ENCODE measurements around the gene UBL3.

The UBL3 gene, protein sequence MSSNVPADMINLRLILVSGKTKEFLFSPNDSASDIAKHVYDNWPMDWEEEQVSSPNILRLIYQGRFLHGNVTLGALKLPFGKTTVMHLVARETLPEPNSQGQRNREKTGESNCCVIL

DNA sequence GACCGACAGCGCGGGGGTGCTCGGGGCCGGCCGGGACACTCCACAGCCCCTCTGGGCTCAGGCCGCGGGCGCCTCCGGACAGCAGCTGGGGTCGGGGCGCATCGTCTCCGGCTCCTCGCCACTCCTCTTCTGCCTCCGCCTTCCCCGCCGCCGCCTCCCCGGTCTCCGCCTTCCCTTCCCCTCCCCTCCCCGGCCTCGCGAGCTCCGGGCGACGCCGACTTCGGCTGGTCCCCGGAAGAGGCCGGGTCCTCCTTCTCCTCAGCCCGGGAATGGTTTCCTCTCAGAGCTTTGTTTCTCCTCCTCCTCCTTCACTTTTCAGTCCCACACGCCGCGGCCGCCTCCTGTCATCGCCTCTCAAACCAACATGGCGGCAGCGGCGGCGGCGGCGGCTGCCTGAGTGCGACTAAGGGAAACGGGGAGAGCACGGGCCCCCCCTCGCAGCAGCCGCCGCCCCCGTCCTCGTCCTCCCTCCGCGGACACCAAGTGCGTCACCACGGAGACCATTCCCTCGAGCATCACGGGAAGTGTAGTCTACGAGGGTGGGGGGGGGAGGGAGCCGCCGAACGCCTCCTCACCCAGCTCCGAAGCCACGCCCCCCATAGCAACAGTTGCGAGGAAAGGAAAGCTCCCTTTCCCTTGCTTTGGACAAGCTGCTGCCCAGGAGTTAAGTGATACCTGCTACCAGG lies at the start of gene UBL3:
Gene UBL3 (minus strand): TSS at position 405 of the 686 bp plus-strand sequence. CDS start 1,079 bp downstream, outside the sequence.
- DNase-seq (ENCODE audit: low read depth), result peak; percentile 97

DNA sequence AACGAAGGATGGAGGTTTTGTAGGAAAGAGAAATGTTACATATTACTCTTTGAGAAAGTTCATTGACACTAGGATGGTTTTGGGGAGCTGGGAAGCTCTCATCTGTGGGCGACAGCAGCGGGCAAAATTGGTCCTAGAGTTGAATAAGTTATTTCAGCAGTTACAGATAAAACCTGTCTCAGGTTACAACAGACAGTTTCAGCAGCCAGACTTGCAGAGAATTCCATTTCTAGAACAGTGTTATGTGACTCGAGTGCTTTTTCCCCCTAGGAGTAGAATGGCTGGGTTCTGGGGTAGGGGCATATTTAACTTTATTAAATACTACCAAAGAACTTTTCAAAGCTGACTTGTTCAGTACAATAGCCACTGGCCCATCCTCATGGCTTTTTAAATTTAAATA lies 46.7 kb upstream of the UBL3 start:
- no peak for DNase-seq (ENCODE audit: low read depth)

DNA sequence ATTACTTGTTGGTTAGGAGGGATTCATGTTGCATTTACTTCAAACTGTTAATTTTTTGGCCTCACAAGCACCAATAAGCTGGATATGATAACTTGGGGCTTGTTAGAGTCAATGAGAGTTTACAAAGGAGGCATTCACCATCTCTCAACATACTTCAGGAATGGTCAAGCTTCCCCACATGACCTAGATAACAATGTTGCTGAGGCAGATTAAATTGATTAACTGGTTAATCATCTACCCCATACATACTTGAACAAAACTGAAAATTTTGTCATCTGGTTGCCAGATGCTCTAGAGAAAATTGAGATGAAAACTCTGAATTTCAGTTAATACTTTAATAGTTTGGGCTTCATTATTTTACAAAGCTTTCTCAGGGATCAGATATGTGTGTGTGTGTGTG lies 43.0 kb upstream of the UBL3 start:
- no peak for DNase-seq (ENCODE audit: low read depth)

DNA sequence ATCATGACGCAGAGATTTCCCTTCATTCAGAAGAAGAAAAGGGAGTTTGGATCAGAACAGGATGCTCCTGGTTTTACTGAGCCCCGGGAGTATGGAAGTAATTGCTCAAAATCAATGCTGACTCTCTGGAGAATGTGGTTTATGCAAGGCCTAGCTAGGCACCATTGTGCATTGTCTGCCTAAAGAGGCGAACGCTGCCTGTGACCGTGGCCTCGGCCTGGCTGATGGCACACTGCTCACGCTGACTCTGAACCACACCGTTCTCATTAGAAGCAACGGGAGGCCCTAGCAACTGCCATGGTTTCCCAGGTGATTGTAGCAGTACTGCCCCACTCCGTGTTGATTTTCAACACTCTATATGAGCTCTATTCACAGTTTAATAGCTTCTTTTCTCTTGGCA lies 41.7 kb upstream of the UBL3 start:
- DNase-seq (ENCODE audit: low read depth), result no peak

DNA sequence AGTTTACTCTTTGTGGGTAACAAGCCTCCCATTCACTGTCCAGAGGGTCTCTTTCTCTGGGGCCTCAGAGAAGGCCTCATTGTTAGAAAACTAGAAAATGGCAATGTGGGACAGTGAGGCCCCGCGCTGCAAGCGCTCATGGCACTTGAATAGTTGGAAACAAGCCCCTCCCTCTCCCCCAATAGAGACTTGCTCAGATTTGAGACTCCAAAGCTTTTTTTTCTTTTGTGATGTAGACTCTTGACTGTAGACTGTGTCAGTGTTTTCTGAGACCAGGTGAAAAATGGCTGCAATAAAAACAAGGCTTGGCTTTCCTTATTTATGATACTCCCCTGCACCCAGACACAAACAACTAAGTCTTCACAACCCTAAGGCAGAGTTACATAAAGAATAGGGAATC lies 38.7 kb upstream of the UBL3 start:
- DNase-seq (ENCODE audit: low read depth), result no peak

DNA sequence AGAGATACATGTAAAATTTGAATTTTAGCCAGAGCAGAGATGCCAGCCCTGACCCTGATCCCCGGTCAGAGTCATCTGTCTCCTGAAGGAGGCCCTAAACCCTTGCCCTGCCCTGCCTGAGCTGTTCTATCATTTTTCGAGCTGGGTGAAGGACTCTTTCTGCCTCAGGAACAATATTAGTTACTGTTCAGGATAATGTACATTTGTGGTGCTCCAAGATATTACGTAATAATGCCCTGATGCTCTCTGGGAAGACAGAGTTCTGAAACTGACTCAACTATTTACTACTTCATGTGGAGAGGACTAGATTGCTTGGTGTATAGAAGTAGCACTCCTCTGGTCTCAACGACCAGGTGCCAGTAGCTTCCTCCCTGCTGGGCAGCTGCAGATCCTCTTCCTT lies 37.9 kb upstream of the UBL3 start:
- no peak for DNase-seq (ENCODE audit: low read depth)

DNA sequence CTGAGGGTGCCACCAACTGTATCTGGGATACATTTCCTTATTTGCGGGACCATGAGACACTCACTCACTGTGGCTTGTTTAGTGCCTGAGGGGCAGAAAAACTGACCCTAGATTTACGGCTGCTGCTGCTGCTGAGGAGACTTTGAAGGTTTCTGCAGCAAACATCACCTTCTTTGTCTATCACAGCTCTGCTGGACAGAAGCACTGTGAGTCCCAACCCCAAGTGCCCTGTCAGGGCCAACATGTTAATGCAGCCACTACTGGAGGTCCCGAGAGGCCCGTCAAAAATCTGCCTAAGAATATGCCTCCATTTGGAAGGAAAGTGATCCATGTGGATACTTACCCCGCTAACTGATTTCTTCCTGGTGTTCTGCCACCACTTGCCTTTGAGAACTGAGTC lies 37.3 kb upstream of the UBL3 start:
- no peak for DNase-seq (ENCODE audit: low read depth)

DNA sequence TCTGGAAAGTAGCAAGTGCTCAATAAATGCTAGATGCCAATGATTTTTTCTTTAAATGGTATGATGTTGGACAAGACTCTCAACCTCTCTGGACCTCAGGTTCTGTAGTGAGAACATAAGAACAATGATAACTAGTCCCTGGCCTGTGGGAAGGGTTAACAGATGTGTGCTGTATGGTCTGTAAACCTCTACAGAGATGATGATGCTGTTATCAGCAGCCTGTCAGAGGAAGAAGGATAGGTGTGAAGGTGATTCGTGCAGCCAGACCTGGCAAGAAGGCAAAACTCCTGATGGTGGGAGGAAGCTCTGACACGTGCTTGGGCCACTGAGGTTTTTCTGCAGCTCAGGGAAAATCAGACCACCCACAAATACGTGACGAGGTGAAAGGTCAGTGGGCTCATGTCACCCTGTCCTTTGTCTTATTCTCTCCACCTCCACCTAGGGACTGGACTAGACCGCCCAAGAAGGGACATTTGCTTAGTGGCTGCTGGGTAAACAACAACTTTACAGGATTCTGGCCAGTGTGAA lies 36.7 kb upstream of the UBL3 start:
- no peak for DNase-seq (ENCODE audit: low read depth)

DNA sequence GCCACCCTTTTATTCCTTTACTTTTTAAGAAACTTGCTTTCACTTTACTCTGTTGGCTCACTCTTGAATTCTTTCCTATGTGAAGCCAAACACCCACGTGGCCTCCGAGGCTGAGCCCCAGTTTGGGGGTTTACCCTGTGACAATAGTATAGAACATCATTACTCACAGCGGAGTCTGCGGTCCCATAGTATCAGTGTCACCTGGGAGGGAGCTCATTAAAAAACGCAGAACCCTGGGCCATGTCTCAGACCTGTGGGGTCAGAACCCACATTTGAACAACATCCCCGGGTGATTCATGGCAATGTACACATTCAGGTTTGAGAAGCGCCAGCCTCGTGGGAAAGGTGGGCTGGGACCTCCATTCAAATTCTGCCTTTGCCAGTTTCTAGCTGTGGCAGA lies 36.0 kb upstream of the UBL3 start:
- no peak for DNase-seq (ENCODE audit: low read depth)

DNA sequence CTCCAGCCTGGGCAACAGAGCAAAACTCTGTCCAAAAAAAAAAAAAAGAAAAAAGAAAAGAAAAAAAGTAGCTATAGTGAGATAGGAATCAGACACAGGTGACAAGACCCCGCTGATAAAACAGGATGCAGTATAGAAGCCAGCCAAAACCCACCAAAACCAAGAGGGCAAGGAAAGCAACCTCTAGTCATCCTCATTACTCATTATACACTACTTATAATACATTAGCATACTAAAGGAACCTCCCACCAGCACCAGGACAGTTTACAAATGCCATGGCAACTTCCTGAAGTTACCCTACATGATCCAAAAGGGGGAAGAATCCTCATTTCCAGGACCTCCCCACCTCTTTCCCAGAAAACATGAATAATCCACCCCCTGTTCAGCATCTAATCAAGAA lies 35.6 kb upstream of the UBL3 start:
- no peak for DNase-seq (ENCODE audit: low read depth)

DNA sequence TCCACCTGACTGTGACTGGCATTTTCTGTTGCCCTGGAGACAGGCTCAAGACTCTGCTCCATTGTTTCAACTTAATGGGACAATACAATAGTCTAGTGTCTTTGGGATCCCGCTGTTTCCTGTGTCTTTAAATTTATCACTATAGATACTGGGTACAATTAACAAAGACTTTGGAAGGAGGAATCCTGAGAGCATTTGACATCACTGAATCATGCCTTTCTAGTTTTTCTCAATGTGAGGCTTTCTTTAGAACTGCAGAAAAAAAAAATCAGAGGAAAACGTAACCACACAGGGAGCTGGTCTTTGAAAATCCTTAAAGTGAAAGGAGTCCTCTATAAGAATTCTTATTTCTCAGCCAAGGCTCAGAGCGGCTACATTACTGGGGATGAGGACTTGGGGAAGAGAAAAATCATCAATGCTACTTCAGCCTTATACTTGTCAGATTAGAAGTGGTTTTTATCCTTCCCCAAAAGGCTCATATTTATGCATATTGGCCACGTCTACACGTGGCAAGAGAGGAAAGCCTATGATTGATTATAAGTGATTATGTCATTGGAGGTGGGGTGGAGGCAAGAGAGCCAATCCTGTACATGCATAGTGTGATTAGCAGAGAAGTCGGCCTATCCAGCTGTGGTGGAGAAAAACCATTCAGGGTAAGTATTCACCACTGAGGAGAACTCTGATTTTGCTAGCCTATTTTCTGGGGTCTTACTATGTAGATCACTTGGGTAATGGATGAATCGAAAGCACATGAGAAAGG lies 34.4 kb upstream of the UBL3 start:
- no peak for DNase-seq (ENCODE audit: low read depth)

DNA sequence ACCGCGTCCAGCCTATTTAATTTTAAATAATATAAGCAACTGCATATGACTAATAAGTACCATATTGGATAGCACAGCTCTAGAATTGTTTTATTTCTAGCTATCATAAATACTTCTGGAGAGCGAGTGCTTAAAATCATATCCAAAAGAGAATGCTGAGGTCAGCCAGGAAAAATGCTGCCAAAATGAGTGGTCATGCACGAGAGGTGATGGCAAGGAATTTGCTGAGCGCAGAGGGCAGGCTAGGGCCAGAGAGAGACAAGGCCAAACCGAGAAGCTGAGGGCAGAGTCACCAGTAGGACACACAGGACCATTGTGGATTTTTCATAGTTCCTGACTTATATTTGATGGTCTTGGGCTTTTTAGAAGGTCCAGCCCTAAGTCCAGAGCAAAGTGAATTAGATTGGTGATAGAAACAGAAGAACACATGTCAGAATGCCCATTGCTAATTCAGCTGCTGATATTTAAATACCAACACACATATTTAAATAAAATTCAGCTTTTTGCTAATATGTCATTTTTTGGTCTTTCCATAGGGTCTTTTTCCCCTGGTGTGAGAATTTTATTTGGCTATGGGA lies 33.6 kb upstream of the UBL3 start:
- no peak for DNase-seq (ENCODE audit: low read depth)

DNA sequence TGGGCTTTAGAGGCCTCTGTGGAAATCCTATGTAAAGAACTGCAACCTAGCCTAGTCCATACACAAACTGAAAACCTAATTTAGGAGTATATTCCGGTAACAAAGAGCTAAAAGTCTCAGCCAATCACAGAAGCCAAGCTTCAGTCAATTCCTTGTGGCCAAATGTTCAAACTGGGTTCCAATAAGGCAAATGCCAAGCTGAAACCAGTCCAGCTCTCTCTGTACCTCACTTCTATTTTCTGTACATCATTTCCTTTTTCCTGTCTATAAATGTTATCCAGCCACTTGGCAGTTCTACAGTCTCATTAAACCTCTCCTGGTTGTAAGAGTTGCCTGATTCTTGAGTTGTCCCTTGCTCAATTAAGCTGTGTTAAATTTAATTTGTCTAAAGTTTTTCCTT lies 31.7 kb upstream of the UBL3 start:
- no peak for DNase-seq (ENCODE audit: low read depth)

DNA sequence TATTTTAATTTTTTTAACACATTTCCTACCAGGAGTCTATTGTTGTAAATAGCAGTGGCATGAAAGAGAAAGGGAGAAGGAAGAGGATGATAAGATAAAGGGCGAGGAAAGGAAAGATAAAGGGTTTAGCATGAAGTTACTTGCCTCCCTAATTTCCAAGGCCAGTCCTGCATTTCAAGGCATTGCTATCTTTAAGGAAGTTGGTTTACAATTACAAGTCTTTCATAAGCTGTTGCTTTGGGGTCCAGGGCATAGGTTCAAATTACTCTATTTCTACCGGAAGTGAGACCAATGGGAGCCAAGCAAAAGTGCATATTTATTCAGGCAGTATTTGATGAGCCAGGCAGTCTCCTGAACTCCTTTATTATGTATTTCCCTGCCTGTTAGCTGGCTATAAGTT lies 27.7 kb upstream of the UBL3 start:
- no peak for DNase-seq (ENCODE audit: low read depth)

DNA sequence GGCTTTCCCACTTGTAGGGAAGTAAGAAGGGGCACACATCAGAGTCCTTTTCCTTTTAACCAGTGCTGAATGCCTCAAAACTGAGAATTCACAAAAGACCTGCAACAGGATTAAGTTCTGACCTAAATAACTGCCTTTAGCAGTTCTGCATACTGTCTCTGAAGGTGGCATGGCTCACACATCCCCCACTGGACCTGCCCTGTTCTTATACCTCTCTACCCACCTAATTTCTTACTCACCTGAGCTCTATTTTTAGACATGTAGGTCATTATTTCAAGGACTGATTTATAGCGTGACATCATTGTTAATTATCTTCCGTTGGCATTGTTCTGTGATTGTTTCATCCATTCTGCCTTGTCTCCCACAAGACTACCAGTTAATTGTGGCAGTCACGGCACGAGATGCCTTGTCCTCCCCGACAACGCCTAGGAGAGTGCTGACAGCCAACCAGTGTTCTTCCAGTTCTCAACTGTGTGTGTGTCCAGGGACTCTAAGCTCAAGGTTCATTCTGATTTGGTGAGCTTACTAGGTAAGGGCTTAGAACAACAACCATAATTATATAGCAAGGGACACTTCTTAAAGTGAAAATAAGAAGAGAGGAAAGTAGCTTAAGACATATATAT lies 27.1 kb upstream of the UBL3 start:
- no peak for DNase-seq (ENCODE audit: low read depth)

DNA sequence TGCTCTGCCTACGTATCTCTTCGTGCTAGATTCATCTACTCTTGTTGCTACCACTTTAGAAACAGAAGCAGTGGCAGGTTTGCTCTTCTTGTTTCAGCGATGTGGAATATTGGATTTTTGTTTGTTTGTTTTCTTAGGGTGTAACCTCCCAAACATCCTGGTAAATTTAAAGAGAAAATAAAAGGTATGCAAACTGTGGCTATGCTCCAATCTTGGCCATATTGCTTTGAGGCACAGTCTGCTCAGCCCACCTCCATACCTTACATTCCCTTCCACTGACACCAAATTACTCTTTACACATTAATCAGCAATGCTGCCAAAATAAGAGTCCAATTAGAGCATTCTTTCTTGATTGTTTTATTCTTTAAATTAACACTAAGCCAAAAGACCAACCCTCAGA lies 25.2 kb upstream of the UBL3 start:
- no peak for DNase-seq (ENCODE audit: low read depth)

DNA sequence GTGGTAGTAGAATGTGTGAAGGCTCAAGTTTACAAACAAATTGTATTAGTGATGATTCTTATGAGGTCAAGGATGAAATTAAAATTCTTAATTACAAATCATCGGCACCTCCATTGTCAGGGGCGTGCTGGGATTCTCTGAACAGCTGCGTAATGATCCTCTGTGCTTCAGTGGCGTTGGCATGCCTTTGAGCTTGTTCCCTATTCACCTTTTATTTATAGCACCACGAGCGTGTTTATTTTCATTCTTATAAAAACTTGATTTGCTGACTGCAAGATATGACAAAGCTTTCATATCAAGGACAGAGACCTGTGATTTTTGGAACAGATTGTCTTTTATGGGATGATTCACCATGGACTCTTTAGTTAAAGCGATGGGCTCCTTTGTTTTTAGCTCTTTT lies 18.2 kb upstream of the UBL3 start:
- DNase-seq (ENCODE audit: low read depth), result no peak

DNA sequence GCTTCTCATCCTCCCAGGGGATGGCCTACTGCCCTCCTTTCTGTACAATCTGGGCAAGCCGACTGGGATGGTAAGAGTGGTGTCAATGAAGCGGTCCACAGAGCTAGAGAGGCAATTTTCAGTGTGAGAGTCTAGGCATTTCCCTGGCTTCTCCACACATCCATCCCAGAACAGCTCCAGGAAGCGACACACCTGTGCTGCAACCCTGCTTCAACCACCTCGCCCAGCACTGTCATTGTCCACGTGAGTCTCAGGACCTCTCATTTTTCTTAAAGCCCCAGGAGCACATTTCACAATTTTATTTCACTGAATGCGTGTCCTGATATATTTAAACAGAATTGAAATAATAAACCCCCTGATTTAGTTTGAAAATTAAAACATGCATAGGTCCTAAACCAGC lies 15.5 kb upstream of the UBL3 start:
- DNase-seq (ENCODE audit: low read depth), result no peak

DNA sequence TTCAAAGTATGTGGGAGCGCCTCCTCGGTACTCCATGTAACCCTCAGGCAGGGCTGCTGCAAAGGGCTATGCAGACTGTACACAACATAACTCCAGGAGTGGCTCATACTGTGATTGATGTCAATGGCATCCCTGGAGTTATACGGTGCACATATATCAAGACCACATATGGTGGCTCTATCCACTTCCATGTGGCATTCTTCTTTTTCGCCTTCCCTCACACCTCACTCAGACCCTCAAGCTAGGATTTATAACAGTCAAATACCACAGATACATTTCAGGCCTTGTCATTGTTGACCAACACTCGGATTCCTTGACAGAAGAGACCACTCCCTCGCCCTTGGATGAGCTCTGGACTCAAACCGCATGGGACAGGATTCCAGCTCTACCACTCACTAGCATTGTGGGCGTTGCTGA lies 11.3 kb upstream of the UBL3 start:
- peak; percentile 39 for DNase-seq (ENCODE audit: low read depth)

DNA sequence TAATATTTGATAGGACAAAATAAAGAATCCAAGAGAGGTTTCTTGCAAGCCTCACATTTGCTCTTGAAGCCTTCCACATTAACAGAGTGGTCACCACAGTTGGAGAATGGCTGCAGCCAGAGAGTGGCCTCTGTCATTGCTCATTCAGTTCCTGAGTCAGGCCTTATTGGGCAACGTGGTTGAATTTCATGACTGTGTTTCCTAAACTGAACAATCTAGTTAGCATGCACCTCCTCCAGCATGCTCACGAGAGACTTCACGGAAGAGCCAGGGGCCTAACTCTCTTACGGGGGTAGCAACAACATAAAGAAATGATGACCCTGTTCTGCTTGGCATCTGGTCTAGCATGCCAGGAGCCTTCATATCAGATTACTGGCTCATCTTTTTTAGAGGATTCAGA lies 9.6 kb upstream of the UBL3 start:
- DNase-seq (ENCODE audit: low read depth), result peak; percentile 66

DNA sequence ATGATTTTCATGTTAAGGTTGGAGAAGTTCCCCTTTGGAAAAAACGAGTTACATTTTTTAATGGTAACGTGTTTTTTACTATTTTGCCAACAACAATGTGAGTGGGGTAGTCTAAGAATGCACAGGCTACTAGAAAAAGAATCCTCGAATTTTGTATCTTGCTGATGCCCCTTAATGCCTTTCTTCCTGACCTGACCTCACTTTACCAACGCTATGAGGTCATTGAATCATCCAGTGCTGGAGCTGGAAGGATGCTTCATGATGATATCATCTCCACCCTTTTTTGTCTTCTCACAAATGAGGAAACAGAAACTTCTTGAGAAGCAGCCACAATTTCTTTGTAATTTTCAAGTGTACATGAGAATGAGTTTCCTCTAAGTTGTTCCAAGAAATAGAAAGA lies 8.2 kb upstream of the UBL3 start:
- DNase-seq (ENCODE audit: low read depth), result peak; percentile 38

DNA sequence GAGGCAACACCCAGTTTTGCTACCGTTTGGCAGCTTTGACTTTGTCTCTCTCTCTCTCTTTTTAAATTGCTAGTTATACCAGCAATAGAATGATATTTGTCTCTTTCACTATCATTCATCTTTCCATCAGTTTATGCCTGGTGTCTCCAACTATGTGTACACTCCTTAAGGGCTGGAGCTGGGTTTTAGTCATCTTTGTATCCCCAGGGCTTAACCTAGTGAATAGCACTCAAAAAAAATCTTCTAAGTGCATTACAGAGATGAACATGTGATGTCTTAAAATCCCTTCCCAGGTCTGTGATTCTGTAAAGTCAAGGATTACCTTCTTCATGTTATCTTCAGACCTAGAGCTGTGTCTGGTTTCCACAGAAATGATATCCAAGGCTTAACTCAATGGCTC lies 7.8 kb upstream of the UBL3 start:
- peak; percentile 13 for DNase-seq (ENCODE audit: low read depth)

DNA sequence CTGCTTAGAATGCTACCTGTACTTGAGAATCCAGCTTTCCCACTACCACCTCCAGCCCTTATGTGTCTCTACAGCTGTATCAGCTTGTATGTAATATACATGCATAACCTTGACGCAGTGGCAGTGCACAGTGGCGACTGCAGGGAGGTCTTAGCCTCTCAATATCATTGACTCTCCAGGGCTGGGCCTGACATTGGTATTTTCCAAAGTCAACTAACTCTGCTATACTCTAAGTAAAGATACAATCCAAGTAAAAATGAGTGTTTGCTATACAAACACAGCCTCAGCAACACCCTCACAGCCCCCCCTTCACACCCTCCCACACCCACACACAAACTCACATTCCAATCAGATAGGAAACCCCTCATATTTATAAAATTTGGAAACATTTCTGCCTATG lies 6.7 kb upstream of the UBL3 start:
- no peak for DNase-seq (ENCODE audit: low read depth)
